Hindlimb muscle (tissue), 1 donor: ENCODE measurements around the gene GBP5. TPM values are rescaled to one million over a fixed set of nuclear protein-coding genes. Genes with fewer than 3 reads are reported as not detected.
"Not testable (repeated sequence)": the region's sequence is repeated elsewhere in the genome, so short reads cannot be mapped to it uniquely, and the experiment has no call there.

Experiments used
- DNase-seq: peaks from one replicate; pipeline ENCODE4 v3.0.0-alpha.2; 2013
- polyA plus RNA-seq: library from polyadenylated mRNA; unstranded; fragments of 120-200 nt; gene quantifications from one replicate; pipeline ENCODE4 v1.2.1, GENCODE V29; 2013; ENCODE audit not compliant: insufficient read length

Gene GBP5, protein sequence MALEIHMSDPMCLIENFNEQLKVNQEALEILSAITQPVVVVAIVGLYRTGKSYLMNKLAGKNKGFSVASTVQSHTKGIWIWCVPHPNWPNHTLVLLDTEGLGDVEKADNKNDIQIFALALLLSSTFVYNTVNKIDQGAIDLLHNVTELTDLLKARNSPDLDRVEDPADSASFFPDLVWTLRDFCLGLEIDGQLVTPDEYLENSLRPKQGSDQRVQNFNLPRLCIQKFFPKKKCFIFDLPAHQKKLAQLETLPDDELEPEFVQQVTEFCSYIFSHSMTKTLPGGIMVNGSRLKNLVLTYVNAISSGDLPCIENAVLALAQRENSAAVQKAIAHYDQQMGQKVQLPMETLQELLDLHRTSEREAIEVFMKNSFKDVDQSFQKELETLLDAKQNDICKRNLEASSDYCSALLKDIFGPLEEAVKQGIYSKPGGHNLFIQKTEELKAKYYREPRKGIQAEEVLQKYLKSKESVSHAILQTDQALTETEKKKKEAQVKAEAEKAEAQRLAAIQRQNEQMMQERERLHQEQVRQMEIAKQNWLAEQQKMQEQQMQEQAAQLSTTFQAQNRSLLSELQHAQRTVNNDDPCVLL
- polyA plus RNA-seq, result 0.34 TPM

- not testable (repeated sequence) for DNase-seq
Measured at GRCh38 chr1:89272269-89273041, at the start of gene GBP5. GBP5 (minus strand) TSS chr1:89272860; CDS start chr1:89269555, 3,305 bp downstream.

- DNase-seq, result no peak
Measured at GRCh38 chr1:89322402-89322801, 49.7 kb upstream of the GBP5 start.

GRCh38 chr1:89312572-89312971 lies 39.9 kb upstream of the GBP5 start:
- no peak for DNase-seq

DNA sequence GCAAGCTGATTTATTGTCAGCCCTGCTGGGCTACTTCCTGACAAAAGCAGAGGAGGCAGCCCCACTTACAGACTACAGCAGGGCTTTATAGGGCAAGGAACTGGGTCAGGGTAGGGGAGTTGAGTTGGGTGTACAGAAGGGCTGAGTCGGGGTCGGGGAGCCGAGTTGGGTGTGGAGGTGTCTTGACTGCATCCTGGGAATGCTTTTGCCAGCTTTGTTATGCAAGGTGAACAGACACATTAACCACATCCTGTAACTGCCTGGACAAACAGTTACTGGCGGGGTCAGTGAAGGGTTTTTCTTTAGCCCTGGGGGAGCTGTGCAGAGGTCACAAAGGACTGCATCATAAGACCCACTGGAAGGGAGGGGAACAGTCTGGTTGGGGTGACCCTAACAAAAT lies 39.1 kb upstream of the GBP5 start:
- DNase-seq, result no peak

GRCh38 chr1:89310976-89311375 lies 38.3 kb upstream of the GBP5 start:
- DNase-seq, result no peak

- DNase-seq, result no peak
Measured at GRCh38 chr1:89310505-89310904, 37.8 kb upstream of the GBP5 start.

DNA sequence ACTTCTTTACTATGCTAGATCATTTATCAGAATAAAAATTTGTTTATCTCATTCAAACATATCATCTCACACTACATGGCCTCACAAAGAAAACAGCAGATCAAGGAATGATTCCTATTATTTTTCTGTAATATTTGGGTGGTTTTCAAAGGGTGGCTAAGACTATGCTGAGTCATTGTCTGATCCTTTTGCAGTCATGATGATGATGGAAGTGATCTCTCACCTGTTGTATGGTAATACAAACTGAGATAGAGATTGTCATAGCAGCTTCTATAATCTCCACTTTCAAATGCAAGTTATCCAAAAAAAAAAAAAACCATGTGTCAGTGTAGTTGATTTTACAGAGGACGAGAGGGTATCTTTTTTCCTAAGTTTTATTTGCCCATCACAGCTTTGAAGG lies 37.2 kb upstream of the GBP5 start:
- DNase-seq, result no peak

GRCh38 chr1:89306273-89306672 lies 33.6 kb upstream of the GBP5 start:
- no peak for DNase-seq

GRCh38 chr1:89305493-89305892 lies 32.8 kb upstream of the GBP5 start:
- no peak for DNase-seq

DNA sequence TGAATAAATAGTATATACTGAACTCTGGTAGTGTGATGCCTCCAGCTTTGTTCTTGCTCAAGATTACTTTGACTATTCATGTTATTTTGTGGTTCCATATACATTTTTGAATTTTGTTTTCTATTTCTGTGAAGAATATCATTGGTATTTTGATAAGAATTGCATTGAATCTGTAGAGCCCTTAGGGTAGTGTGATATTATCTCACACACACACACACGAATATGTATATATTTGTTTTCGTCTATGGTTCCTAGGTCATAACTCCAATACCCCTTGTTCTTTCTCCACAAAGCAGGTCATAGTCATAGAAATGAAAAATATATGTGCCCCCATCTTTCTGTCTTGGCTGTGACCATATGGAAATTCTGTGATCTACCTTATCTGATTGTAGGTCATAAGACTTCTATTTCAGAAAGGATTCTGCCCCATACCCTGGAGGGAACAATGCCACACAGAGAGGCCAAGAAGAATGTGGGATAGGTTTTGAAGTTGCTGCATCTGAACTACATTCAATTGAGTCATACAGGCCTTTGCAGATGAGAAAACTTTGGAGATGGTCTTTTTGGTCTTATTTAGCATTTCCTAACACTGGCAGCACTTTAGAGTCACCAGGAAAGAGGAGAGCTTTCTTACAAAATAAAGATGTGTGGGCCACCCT lies 32.0 kb upstream of the GBP5 start:
- no peak for DNase-seq

DNA sequence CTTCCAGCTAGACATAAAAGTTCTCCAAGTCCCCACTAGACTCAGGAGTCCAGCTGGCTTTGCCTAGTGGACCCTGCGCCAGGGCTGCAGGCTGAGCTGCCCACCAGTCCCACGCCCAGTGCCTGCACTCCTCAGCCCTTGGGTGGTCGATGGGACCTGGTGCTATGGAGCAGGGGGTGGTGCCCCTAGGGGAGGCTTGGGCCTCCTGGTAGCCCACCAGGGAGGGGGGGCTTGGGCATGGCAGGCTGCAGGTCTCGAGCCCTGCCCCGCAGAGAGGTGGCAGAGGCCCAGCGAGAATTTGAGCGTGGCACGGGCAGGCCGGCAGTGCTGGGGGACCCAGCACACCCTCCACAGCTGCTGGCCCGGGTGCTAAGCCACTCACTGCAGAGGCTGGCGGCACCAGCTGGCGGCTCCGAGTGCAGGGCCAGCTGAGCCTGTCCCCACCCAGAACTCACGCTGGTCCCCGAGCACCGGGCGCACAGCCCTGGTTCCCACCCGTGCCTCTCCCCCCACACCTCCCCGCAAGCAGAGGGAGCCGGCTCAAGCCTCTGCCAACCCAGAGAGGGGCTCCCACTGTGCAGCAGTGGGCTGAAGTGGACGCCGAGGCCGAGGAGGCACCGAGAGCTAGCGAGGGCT lies 30.2 kb upstream of the GBP5 start:
- DNase-seq, result no peak

DNA sequence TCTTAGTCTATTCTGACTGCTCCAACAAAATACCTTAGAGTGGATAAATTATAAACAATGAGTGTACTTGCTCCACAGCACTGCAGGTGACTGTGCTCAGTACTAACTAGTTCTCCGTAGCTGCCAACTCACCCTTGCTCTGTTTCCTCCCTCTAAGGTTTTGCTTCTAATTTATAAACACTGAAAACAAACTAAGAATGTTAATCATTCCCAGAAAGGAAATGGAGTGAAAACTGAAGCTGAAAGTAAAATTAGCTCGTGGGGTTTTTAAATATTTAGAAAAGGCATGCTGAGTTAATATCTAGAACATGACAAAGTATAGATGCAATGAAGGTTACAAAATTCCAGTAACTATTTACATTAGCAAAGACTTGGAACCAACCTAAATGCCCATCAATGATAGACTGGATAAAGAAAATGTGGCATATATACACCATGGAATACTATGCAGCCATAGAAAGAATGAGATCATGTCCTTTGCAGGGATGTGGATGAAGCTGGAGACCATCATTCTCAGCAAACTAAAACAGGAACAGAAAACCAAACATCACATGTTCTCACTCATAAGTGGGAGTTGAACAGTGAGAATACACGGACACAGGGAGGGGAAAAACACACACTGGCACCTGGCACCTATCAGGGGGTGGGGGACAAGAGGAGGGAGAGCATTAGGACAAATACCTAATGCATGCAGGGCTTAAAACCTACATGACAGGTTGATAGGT lies 27.2 kb upstream of the GBP5 start:
- not testable (repeated sequence) for DNase-seq

DNA sequence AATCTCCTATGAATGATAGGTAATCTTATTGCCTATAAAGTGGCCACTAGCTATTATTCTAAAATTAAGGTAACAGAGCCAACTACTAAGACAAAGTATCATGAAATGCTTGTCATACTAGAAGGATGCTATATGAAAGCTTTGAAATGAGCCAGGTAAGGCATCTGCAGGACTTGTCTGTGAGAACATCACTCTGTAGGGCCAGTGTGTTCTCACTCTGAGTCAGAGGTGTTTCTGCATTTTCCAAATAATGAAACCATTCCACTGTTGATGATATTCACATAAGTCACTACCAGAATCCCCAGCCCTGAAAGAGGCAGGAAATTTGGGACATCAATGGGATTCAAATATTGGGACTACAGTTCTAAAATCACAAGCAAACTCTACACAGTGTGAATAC lies 25.8 kb upstream of the GBP5 start:
- no peak for DNase-seq

GRCh38 chr1:89295187-89295586 lies 22.5 kb upstream of the GBP5 start:
- no peak for DNase-seq

GRCh38 chr1:89291276-89291675 lies 18.6 kb upstream of the GBP5 start:
- no peak for DNase-seq

GRCh38 chr1:89288051-89288340 lies 15.3 kb upstream of the GBP5 start:
- DNase-seq, result no peak

DNA sequence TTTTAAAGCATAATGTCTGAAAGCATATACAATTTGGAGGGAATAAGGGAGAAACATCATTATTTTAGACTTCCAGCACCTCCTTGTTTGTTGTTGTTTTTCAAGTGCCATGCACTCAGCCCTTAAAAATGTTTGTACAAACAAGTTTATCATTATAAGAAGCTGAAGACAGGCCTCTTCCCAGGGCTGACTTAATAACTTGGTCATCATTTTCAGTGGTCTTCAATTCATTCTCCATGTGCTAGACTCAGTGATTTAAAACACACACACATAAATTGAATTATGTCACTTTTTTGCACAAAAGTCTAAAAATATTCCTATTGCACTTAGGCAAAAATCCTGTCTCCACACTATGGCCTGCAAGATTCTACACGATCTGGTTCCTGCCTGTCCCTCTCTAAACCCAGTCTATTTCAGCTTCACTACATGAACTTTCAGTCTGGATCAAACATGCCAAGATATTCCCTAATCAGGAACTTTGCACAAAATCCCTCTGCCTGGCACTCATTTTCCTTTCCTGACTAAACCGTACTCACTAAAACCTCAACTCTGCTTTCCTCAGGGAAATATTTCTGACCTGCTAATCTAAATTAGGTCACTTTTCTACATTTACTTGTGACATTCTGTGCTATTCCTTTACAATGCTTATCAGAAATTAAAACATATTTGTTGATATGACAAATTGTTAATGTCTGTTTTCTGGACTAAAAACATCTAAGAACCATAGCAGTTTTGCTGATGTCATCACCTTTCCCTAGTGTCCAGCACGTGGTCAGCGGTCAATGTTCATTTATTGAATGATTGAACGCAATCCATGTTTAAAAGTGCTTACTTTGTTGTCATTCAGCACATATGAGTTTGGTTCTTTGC lies 14.8 kb upstream of the GBP5 start:
- DNase-seq, result no peak

DNA sequence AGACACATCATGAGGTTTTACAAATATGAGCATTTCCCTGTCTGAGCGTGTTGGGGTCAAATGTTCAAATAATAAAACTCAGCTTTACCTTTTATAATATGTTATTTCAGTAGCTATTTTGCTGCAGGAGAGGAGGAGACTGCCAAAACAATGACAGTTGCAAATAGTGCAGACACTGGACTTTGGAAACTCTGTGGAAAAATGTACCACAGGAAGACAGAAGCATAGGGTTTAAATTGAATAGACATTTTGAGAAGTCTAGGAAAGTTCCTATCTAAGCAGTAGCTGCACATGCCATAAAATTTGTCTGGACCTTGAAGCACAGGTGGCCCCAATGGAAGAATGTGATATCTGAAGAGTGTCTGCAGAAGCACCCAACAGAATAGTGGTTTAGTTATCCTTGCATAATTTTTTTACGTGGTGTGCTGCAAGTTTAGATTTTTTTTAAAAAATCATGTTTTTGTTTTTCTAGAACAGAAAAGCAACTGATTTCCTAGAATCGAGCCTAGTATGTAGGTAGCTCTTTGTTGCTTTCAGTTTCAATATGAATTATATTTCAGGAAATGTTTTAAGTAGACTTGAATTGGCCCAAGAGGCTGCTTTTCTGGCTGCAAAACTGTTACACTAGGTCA lies 14.0 kb upstream of the GBP5 start:
- no peak for DNase-seq

- DNase-seq, result no peak
Measured at GRCh38 chr1:89285745-89286380, 13.2 kb upstream of the GBP5 start.
